ENCODE measurements around the gene MTREX. TPM values are rescaled to one million over a fixed set of nuclear protein-coding genes. Genes with fewer than 3 reads are reported as not detected.

MTREX gene
- total and polyA plus RNA-seq, 10 of the 15 experiments (the other 5 are each of a cell fraction or from before 2014, with no cell fraction given): 20.1 to 102 (median 49.0) TPM

GRCh38 chr5:55320571-55320970 is 12.8 kb downstream of the MTREX start:
- SMC1A ChIA-PET (ENCODE audit: uncharacterized antibody, unreplicated experiment): no interaction called here
- WGBS (ENCODE audit: insufficient coverage, insufficient replicate concordance, low lambda C conversion rate, missing lambda C conversion rate): 97% methylated on average over 4 of the region's 4 CpGs
- CTCF ChIA-PET: interaction anchor here (1.0 to 1.1 kb wide), 2 partner anchors 371 to 881 kb away, joined by 3 to 5 read pairs; no protein-coding TSS in a partner anchor

More at GRCh38 chr5:55320571-55320970, 12.8 kb downstream of the MTREX start:
- ATAC-seq (no peak), FAIRE-seq (no peak), DNase-seq (ENCODE audit: low read depth, low spot score) (no peak)
- Histone ChIP-seq H3K4me1 (ENCODE audit: control insufficient read depth, insufficient read depth, low read length) (no peaks in the 10 kb centered on the region), H4K20me1 (ENCODE audit: control insufficient read depth, insufficient read depth) (no peaks in the 10 kb centered on the region), H3K9ac (ENCODE audit: control insufficient read depth, insufficient read depth, low read length) (no peak overlapping the region), H3K9me3 (replicated peaks; ENCODE audit: control insufficient read depth, insufficient read depth, low read length) (peaks cover 6% of the 10 kb centered on the region; the same call in 2 of the 3 replicates), H3K4me3 (no peak overlapping the region), H2AFZ (ENCODE audit: control insufficient read depth, low read depth, low read length) (no peak overlapping the region), H3K27ac (ENCODE audit: control insufficient read depth, insufficient read depth) (no peak overlapping the region), H3K36me3 (ENCODE audit: control insufficient read depth in 2 of 2, insufficient read depth in 2 of 2, low read length in 1 of 2) (peaks cover 0 to 2% of the 10 kb centered on the region in 2 experiments; a peak in 3 of 4 replicates), H3K27me3 (replicated peaks in 1 of 2; ENCODE audit: control insufficient read depth in 2 of 2, insufficient read depth in 2 of 2, low read length in 1 of 2) (no peaks in the 10 kb centered on the region), H3K79me2 (ENCODE audit: control insufficient read depth, insufficient read depth, low read length) (peaks cover 44% of the 10 kb centered on the region), H3K4me2 (ENCODE audit: control insufficient read depth, insufficient read depth) (no peak overlapping the region)
- in situ Hi-C loops (cut with MboI): loop anchor here (25.0 kb wide), 1 partner anchor 1867 kb away; no protein-coding TSS in a partner anchor
- no TSS peak for BruUV-seq (replicated peaks)
- RAD21 ChIA-PET (ENCODE audit: unreplicated experiment): interaction anchor here (0.9 kb wide), 1 partner anchor 10 kb away, joined by 3 read pairs; no protein-coding TSS in a partner anchor
- no peak for TF ChIP-seq GATAD2B (conservative IDR thresholded peaks at IDR 0.05; ENCODE audit: low read depth)
- no peak for TF ChIP-seq RB1 (IDR thresholded peaks at IDR 0.05; ENCODE audit: borderline replicate concordance)
- no peak for TF ChIP-seq NFYA (IDR thresholded peaks at IDR 0.05; ENCODE audit: borderline replicate concordance, low read depth, low read length)
- TF ChIP-seq ATF3 (IDR thresholded peaks at IDR 0.05; ENCODE audit: borderline replicate concordance, extremely low read depth, low read depth, low read length): no peak
- no peak for TF ChIP-seq BHLHE40 (IDR thresholded peaks at IDR 0.05; ENCODE audit: borderline replicate concordance in 1 of 2, low read depth in 2 of 2, low read length in 1 of 2)
- TF ChIP-seq CUX1 (IDR thresholded peaks at IDR 0.05; ENCODE audit: insufficient replicate concordance, low read depth, low read length): no peak
- TF ChIP-seq POU2F2 (IDR thresholded peaks at IDR 0.05; ENCODE audit: borderline replicate concordance, low read depth, low read length): no peak
- no peak for TF ChIP-seq PAX8 (IDR thresholded peaks at IDR 0.05)
- TF ChIP-seq IRF3 (IDR thresholded peaks at IDR 0.05): no peak
- no peak for TF ChIP-seq RCOR1 (conservative IDR thresholded peaks at IDR 0.05; ENCODE audit: low read depth, low read length)
- POLR2A ChIA-PET: interaction anchor here (0.6 kb wide), 1 partner anchor 391 kb away, joined by 4 read pairs; no protein-coding TSS in a partner anchor
- intact Hi-C loops (cut with micrococcal nuclease; ENCODE audit: unreplicated experiment): no loop called here
